Measurements from ENCODE around the gene FBXL20.

DNA sequence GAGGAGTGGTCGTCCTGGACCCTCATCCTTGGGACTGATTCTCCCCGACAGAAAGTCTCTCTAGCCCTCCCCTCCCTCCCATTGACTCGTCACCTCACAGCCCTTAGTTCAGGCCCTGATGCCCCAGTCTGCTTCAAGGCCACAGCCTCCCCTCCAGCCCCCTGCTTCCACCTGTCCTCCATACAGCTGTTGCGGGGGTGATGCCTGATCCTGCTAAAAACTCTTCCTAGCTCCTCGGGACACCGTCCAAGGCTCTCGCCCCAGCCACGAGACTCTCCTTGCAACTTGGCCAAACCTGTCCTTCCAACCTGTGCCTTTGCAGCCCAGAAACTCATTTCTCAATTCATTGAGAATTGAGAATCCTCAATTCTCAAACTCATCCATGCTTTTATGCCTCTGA, 182.5 kb downstream of the FBXL20 start:
- TF ChIP-seq POLR2A (IDR thresholded peaks at IDR 0.05) (no peak), CTCF (IDR thresholded peaks at IDR 0.05 in 4 of 5, conservative IDR thresholded peaks at IDR 0.05 in 1 of 5) (no peak)
